Astrocyte of the hippocampus (primary cell): ENCODE results near the gene SLC1A4.
A peak's percentile ranks its signal among the peaks of the same experiment; 100 is the strongest.
"Not testable (repeated sequence)": the region's sequence is repeated elsewhere in the genome, so short reads cannot be mapped to it uniquely, and the experiment has no call there.

Source experiments
- DNase-seq: peaks from one replicate; pipeline ENCODE4 v3.0.0; 2011; ENCODE audit warnings: low read depth, low spot score

The SLC1A4 gene

DNA sequence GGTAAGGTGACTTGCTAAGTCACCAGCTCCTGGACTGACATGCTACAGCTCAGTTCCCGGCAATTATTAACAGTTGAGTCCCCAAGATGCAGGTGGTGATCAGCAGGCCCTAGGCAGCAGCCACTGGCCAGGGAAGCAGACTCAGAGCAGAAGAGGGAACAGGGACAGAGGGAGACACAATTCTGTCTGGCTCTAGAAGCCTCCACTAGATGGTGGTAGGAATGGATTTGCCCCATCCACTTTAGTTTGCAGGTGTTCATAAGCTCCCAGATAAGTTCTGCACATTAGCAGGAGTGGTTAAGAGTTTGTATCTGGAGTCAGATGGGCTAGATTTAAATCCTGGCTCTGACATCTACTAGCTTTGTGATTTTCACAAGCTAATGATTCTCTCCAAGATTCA, 25.5 kb upstream of the SLC1A4 start:
- no peak for DNase-seq

GRCh38 chr2:64966017-64966416, 23.2 kb upstream of the SLC1A4 start:
- DNase-seq, result no peak

GRCh38 chr2:64966839-64967238, 22.4 kb upstream of the SLC1A4 start:
- DNase-seq, result no peak

DNA sequence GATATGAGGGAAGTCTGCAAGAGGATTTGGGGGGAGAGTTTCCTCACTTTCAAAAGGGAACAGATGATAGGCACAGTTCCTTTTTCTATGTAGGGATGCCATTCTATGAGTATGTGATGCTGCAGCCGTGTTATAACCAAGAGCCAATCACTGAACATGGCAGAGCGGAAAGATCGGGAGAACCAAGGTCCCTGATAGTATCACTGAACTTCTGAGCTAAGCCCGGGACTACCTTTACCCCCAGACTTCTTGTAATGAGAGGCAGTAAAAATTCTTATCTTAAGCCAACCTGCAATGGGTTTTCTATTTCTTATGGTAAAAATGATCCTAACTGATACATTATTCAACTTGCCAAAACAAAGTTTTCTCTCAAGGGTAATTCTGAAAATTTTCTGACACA, 21.6 kb upstream of the SLC1A4 start:
- DNase-seq, result no peak

- not testable (repeated sequence) for DNase-seq
These were observed 20.1 kb upstream of the SLC1A4 start for GRCh38 chr2:64969086-64969485.

DNA sequence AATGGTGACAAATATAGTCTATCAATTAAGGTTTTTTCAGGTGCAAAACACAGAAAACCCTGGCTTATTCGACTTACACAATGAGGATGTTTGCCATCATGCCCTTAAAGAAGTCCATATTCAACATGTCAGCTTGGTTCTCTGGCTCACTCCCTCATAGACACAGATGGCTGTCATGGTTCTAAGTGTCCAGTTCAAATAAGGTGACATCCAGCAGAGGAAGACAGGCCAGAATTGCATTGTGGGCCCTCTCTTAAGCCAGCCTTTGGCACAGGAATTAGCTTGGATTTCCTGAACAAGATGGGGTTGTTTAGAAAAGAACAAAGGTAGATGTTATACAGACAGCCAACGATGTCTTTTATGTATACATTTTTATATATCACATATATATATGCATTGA, 18.7 kb upstream of the SLC1A4 start:
- no peak for DNase-seq

- no peak for DNase-seq
These were observed 16.8 kb upstream of the SLC1A4 start for GRCh38 chr2:64972426-64972825.

DNA sequence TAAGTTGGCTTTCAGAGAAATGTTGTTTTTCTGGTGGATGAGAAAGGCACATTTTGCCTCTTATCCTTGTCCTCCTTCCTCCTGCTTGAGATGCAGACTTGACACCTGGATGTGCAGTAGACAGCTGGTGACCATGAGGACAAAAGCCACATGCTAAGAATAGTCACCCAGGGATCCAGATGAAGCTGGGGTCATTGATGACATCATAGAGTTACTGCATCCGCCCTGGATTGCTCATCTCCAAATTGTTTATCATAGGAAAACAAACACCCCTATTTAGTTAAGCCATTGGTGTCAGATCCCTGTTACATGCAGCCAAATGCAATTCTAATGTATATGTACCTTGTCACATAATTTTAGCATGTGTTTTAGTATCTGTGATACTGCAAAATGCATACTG, 16.3 kb upstream of the SLC1A4 start:
- DNase-seq, result no peak

DNA sequence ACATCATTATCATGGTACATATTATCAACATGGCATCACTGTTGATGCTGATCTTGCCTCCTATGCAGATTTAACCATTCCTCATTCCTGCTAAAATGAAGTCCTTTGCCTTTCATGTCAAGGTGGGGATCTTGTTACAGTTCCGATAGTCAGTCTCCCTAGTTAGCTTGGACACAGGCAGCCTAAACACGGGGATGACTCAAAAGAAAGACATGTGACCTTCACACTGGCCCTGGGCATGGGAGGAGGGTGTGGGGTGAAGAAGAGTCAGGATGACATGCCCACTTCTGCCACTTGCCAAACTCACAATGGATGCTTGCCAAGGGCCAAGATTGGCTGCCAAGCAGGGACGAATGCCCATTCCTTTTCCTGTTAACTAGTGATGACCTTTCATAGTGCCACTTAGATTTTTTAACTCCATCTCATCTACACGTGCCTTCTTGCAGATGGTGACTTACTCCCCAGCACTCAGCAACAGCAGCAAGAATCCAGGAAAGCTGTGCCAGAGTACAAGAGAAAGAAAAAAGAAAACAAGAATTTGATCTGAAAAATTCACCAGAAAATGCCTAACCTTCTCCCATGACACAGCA, 13.9 kb upstream of the SLC1A4 start:
- DNase-seq, result peak; percentile 75

- no peak for DNase-seq
These were observed 12.9 kb upstream of the SLC1A4 start for GRCh38 chr2:64976276-64976675.

- DNase-seq, result peak; percentile 65
These were observed 10.5 kb upstream of the SLC1A4 start for GRCh38 chr2:64978514-64979268.

GRCh38 chr2:64979744-64980143, 9.5 kb upstream of the SLC1A4 start:
- DNase-seq, result no peak

DNA sequence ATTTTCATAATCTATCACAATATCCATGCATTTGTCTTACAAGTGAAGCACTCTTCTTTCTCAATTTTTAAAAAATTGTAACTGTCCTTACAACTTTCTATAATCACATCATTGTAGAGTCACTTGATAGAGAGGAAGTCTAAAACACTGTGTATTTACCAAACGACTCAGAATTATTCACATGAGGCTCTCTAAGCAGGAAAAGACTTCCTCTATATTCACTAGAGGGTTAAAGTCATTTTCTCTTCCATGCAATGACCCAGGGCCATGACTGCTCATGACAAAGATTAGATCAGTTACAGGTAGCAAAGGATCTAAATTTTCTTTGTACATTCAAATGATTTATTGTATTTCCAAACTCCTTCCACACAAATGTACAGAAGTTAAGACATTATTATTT, 9.0 kb upstream of the SLC1A4 start:
- no peak for DNase-seq

- no peak for DNase-seq
These were observed 6.8 kb upstream of the SLC1A4 start for GRCh38 chr2:64982311-64982857.

GRCh38 chr2:64982932-64983331, 6.3 kb upstream of the SLC1A4 start:
- no peak for DNase-seq

- no peak for DNase-seq
These were observed 3.8 kb upstream of the SLC1A4 start for GRCh38 chr2:64985447-64985846.

GRCh38 chr2:64987001-64987955, 1.9 kb upstream of the SLC1A4 start:
- DNase-seq, result peak; percentile 43

DNA sequence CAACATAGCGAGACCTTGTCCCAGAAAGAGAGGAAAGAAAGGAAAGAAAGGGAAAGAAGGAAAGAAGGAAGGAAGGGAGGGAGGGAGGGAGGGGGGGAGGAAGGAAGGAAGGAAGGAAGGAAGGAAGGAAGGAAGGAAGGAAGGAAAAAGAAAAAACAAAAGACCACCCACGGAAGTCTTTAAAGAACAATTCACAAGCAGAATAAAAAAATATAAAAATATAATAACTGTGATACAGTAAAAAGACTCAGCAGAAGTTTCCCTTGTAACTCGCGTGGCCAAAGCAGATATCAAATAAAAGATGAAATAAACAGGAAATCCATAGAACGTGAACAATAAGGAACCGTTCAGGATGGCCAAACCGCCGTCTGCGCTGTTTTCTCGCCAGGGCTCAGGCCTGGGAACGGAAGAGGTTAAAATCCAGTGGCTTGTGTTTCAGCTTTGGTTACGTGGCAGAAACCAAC, 1.2 kb upstream of the SLC1A4 start:
- DNase-seq, result no peak

GRCh38 chr2:64988420-64989125, 626 bp upstream of the SLC1A4 start:
- DNase-seq, result peak; percentile 94

DNA sequence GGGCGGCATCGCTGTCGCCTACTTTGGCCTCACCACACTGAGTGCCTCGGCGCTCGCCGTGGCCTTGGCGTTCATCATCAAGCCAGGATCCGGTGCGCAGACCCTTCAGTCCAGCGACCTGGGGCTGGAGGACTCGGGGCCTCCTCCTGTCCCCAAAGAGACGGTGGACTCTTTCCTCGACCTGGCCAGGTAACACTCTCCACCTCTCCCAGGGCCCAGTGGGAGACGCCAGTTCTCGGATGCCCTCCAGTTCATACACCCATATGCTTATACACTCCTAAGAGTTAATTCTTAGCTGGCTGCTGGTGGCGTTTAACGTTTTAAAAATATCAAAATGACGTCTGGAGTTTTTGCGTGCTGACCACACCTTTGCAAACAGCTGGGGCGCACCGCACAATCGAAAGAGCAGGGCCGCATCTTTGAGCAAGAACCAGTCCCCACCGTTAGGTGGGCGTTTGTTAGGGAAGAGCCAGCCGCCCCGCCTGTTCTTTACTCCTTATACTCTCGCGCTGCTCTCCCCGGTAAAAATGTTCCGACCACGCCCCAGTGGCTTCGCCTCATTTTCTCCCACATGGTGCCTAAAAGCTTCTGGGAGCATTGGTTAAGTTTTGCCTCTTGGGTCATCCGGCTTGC, 899 bp downstream of the SLC1A4 start:
- DNase-seq, result peak; percentile 28

- no peak for DNase-seq
These were observed 1.7 kb downstream of the SLC1A4 start for GRCh38 chr2:64990876-64991275.
